Mesenchymal stem cell (in vitro differentiated cells and primary cell): ENCODE data around the gene TENT4B.

Experiments
- DNase-seq: peaks from one replicate; pipeline ENCODE4 v3.0.0-alpha.2; 2013
- H2AFZ ChIP-seq: one replicate; pipeline ENCODE4 v1.6.1; 2013; ENCODE audit warnings: low read depth, mild to moderate bottlenecking, control low read depth, inconsistent platforms, low read length, moderate library complexity
- H2AK5ac ChIP-seq: 2 replicates; pipeline ENCODE4 v1.6.1; 2013; ENCODE audit warnings: low read length, moderate library complexity, mild to moderate bottlenecking, inconsistent platforms; ENCODE audit not compliant: severe bottlenecking
- H2BK120ac ChIP-seq: one replicate; pipeline ENCODE4 v1.6.1; 2013; ENCODE audit warnings: low read depth, mild to moderate bottlenecking, inconsistent platforms, low read length, moderate library complexity
- H2BK12ac ChIP-seq, 2 experiments: one replicate each; pipeline ENCODE4 v1.6.1; 2013; ENCODE audit warnings: inconsistent platforms in 2 of 2, low read length in 2 of 2, mild to moderate bottlenecking in 2 of 2, moderate library complexity in 2 of 2, control low read depth in 1 of 2
- H2BK15ac ChIP-seq: one replicate; pipeline ENCODE4 v1.6.1; 2013; ENCODE audit warnings: mild to moderate bottlenecking, low read depth, inconsistent platforms; ENCODE audit not compliant: poor library complexity, severe bottlenecking
- H2BK5ac ChIP-seq: 2 replicates; pipeline ENCODE4 v1.6.1; 2013; ENCODE audit warnings: low read depth, mild to moderate bottlenecking, low read length, control low read depth, inconsistent platforms; ENCODE audit not compliant: poor library complexity, severe bottlenecking
- H3K14ac ChIP-seq, 2 experiments: one replicate each; pipeline ENCODE4 v1.6.1; 2013; ENCODE audit warnings: inconsistent platforms in 2 of 2, low read length in 2 of 2, control low read depth in 1 of 2, mild to moderate bottlenecking in 1 of 2, moderate library complexity in 1 of 2
- H3K18ac ChIP-seq, 2 experiments: one replicate each; pipeline ENCODE4 v1.6.1; 2013; ENCODE audit warnings: inconsistent platforms in 2 of 2, low read length in 2 of 2, control low read depth in 1 of 2, low read depth in 1 of 2, mild to moderate bottlenecking in 1 of 2
- H3K23ac ChIP-seq, 2 experiments: one replicate each; pipeline ENCODE4 v1.6.1; 2013; ENCODE audit warnings: inconsistent platforms in 2 of 2, low read length in 2 of 2, mild to moderate bottlenecking in 2 of 2, moderate library complexity in 2 of 2, control low read depth in 1 of 2
- H3K27ac ChIP-seq: 2 replicates; pipeline ENCODE4 v1.5.1; 2013; ENCODE audit warnings: mild to moderate bottlenecking, moderate library complexity, low read length, control low read depth, inconsistent platforms; ENCODE audit not compliant: poor library complexity, severe bottlenecking
- H3K27me3 ChIP-seq, 2 experiments: 2 replicates each; pipeline versions ENCODE4 v1.6.1 to v1.7.0; 2013; ENCODE audit warnings: low read length in 2 of 2, mild to moderate bottlenecking in 2 of 2, moderate library complexity in 2 of 2, control low read depth in 1 of 2, inconsistent platforms in 1 of 2; ENCODE audit not compliant: control insufficient read depth in 1 of 2, insufficient read depth in 1 of 2
- H3K36me3 ChIP-seq, 2 experiments: 2 replicates each; pipeline versions ENCODE4 v1.6.1 to v1.7.0; 2013; ENCODE audit warnings: low read length in 2 of 2, control low read depth in 1 of 2, inconsistent platforms in 1 of 2, low read depth in 1 of 2, mild to moderate bottlenecking in 1 of 2; ENCODE audit not compliant: insufficient read depth in 2 of 2, control insufficient read depth in 1 of 2
- H3K4ac ChIP-seq, 2 experiments: one replicate each; pipeline ENCODE4 v1.6.1; 2013; ENCODE audit warnings: inconsistent platforms in 2 of 2, low read length in 2 of 2, mild to moderate bottlenecking in 2 of 2, moderate library complexity in 2 of 2, control low read depth in 1 of 2, low read depth in 1 of 2
- H3K4me1 ChIP-seq: 2 replicates; pipeline ENCODE4 v1.6.1; 2013; ENCODE audit warnings: low read depth, low read length, control low read depth; ENCODE audit not compliant: control insufficient read depth, insufficient read depth
- H3K4me2 ChIP-seq: 2 replicates; pipeline ENCODE4 v1.6.1; 2013; ENCODE audit warnings: low read length, mild to moderate bottlenecking, inconsistent platforms; ENCODE audit not compliant: poor library complexity, severe bottlenecking
- H3K4me3 ChIP-seq, 2 experiments: 2 replicates each; pipeline versions ENCODE4 v1.5.1 to v1.7.0; 2013; ENCODE audit warnings: low read length in 2 of 2, mild to moderate bottlenecking in 2 of 2, control low read depth in 1 of 2, low read depth in 1 of 2; ENCODE audit not compliant: insufficient read depth in 1 of 2
- H3K79me1 ChIP-seq: replicated peaks from 2 replicates; pipeline ENCODE4 v1.6.1; 2013; ENCODE audit warnings: mild to moderate bottlenecking, control low read depth, low read length, inconsistent platforms; ENCODE audit not compliant: poor library complexity, severe bottlenecking
- H3K9ac ChIP-seq: 2 replicates; pipeline ENCODE4 v1.7.0; 2013; ENCODE audit warnings: mild to moderate bottlenecking, low read length, moderate library complexity
- H3K9me3 ChIP-seq: 2 replicates; pipeline ENCODE4 v1.7.0; 2013; ENCODE audit warnings: mild to moderate bottlenecking, low read length; ENCODE audit not compliant: control insufficient read depth
- H4K8ac ChIP-seq: one replicate; pipeline ENCODE4 v1.6.1; 2013; ENCODE audit warnings: inconsistent platforms, mild to moderate bottlenecking, low read length, moderate library complexity
- H4K91ac ChIP-seq: one replicate; pipeline ENCODE4 v1.6.1; 2013; ENCODE audit warnings: mild to moderate bottlenecking, low read length, inconsistent platforms
- WGBS: methylation state at CpG from one replicate; pipeline ENCODE4 v1.1.7; 2013; ENCODE audit warnings: mixed read lengths; 5-methylcytosine and 5-hydroxymethylcytosine counted together

The TENT4B gene

DNA sequence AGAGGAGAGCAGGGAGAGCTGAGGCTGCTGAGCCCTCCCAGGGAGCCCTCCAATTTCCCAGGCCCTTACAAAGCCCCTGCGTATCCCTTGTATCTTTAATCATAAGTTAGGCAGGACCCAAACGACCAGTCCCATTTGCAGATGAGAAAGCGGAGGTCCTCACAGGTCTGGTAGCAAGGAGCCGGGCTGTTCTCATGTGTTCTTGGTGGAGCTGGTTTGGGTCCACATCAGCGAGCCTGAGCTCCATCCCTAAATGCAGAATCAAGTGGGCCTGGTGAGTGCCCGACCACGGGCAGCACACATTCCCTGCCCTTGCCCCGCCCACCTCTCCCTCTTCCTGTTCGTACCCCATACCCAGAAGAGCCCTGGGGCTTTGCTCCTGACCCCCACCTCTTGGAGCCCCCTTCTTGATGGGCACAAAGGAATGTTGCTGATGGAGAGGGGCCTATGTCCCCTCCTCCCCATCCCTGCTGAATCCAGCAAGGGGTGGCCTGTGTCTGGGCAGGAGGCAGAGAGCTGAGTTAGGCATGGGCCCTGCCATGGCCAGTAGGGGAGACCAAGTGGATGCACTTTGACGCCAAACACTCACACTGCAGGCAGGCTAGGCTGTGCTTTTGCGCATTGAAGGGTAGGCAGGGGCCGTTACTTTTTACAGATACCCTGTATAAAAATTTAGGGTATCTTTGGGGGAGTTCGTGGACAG lies 95.0 kb downstream of the TENT4B start:
- Histone ChIP-seq H3K9ac (no peak overlapping the region), H2BK15ac (no peak overlapping the region), H3K27ac (no peak overlapping the region), H3K18ac (no peak overlapping the region), H3K27me3 (no peaks in the 10 kb centered on the region), H3K9me3 (no peaks in the 10 kb centered on the region), H2BK12ac (no peak overlapping the region), H2BK5ac (no peak overlapping the region), H3K4me1 (peaks cover 29% of the 10 kb centered on the region), H3K23ac (no peak overlapping the region), H3K4me2 (no peak overlapping the region), H2BK120ac (no peak overlapping the region), H3K4ac (no peak overlapping the region), H4K91ac (no peak overlapping the region), H3K79me1 (no peaks in the 10 kb centered on the region), H4K8ac (no peak overlapping the region), H3K14ac (no peak overlapping the region), H2AK5ac (no peak overlapping the region), H3K4me3 (no peak overlapping the region), H3K36me3 (no peaks in the 10 kb centered on the region), H2AFZ (no peak overlapping the region)
- no peak for DNase-seq
- 86% methylated on average over 12 of the region's 13 CpGs for WGBS

DNA sequence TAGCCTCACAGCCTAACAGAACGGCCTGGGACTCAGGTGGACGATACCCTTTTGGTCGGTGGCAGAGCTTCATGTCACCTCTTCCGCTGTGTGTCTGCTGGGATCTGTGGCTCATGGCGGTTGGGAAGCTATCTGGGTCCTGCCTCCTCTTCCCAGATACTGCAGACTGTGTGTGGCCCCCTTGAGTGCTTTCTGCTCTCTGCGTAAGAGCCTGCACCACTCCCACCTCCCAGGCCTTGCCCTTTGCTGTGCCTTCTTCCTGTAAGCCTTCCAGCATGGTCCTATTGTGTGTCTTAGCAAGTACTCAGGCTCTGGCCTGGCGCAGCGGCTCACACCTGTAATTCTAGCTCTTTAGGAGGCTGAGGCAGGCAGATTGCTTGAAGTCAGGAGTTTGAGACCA lies 95.7 kb downstream of the TENT4B start:
- no peak overlapping the region for H2AFZ ChIP-seq
- no peak for DNase-seq
- H2AK5ac ChIP-seq = no peak overlapping the region
- H2BK120ac ChIP-seq = no peak overlapping the region
- H3K36me3 ChIP-seq = no peaks in the 10 kb centered on the region
- no peak overlapping the region for H3K23ac ChIP-seq
- 95% methylated on average over 7 of the region's 8 CpGs for WGBS
- no peak overlapping the region for H2BK12ac ChIP-seq
- H3K18ac ChIP-seq = no peak overlapping the region
- no peak overlapping the region for H2BK15ac ChIP-seq
- no peak overlapping the region for H3K9ac ChIP-seq
- no peak overlapping the region for H2BK5ac ChIP-seq
- no peak overlapping the region for H3K14ac ChIP-seq
- H3K4me1 ChIP-seq = peaks cover 29% of the 10 kb centered on the region
- H3K79me1 ChIP-seq = no peaks in the 10 kb centered on the region
- H4K91ac ChIP-seq = no peak overlapping the region
- no peak overlapping the region for H3K4me3 ChIP-seq
- H3K27me3 ChIP-seq = no peaks in the 10 kb centered on the region
- no peaks in the 10 kb centered on the region for H3K9me3 ChIP-seq
- no peak overlapping the region for H3K27ac ChIP-seq
- H3K4me2 ChIP-seq = no peak overlapping the region
- H4K8ac ChIP-seq = no peak overlapping the region
- H3K4ac ChIP-seq = no peak overlapping the region

- Histone ChIP-seq H3K9me3 (no peaks in the 10 kb centered on the region), H3K79me1 (no peaks in the 10 kb centered on the region), H3K4me1 (peaks cover 14% of the 10 kb centered on the region), H3K4ac (no peak overlapping the region), H4K8ac (no peak overlapping the region), H2BK12ac (no peak overlapping the region), H4K91ac (no peak overlapping the region), H3K14ac (no peak overlapping the region), H3K4me3 (no peak overlapping the region), H2AK5ac (no peak overlapping the region), H2BK5ac (peak overlapping the region; percentile 3), H2BK120ac (no peak overlapping the region), H3K23ac (no peak overlapping the region), H3K27me3 (no peaks in the 10 kb centered on the region), H3K36me3 (no peaks in the 10 kb centered on the region), H3K27ac (peak overlapping the region; percentile 31), H3K9ac (peak overlapping the region; percentile 70), H3K18ac (no peak overlapping the region), H3K4me2 (peak overlapping the region; percentile 6), H2BK15ac (no peak overlapping the region), H2AFZ (no peak overlapping the region)
- WGBS = 86% methylated on average over 13 of the region's 15 CpGs
- DNase-seq = peak; percentile 86
These were observed 98.4 kb downstream of the TENT4B start for GRCh38 chr16:50251375-50252081.

DNA sequence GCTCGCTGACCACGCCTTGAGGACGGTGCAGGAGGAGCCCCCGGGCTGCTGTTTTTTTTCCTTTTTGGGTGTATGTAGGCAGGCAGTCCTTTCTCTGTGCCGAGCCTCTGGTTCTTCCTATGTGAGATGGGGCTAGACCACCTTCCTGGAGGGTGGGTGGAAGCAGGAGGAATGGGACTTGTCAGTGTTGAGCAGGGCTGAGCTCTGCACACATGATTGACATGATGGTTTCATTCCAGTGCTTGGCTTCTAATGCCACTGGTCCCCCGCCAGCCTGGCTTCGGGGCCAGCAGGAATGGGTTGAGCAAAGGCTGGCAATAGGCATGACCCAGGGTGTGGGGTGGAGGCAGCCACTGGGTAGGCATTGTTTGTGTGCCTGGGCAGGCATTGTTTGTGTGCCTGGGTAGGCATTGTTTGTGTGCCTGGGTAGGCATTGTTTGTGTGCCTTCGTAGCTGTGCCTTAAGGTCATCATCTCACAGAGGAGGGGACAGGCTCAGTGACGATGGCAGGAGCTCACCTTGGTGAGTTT lies 99.0 kb downstream of the TENT4B start:
- Histone ChIP-seq H4K8ac (no peak overlapping the region), H3K9ac (peak overlapping the region; percentile 70), H3K14ac (no peak overlapping the region), H3K9me3 (no peaks in the 10 kb centered on the region), H2BK12ac (no peak overlapping the region), H3K4ac (no peak overlapping the region), H3K4me1 (peaks cover 12% of the 10 kb centered on the region), H3K27ac (no peak overlapping the region), H2BK5ac (no peak overlapping the region), H2AK5ac (peak overlapping the region; percentile 21), H4K91ac (peak overlapping the region; percentile 0), H3K27me3 (no peaks in the 10 kb centered on the region), H2AFZ (no peak overlapping the region), H3K36me3 (no peaks in the 10 kb centered on the region), H3K79me1 (no peaks in the 10 kb centered on the region), H3K4me2 (no peak overlapping the region), H3K18ac (no peak overlapping the region), H3K4me3 (no peak overlapping the region), H2BK120ac (no peak overlapping the region), H2BK15ac (no peak overlapping the region), H3K23ac (no peak overlapping the region)
- WGBS = 90% methylated on average over 8 of the region's 9 CpGs
- no peak for DNase-seq
